ENCODE measurements around the gene SPR. TPM values are rescaled to one million over a fixed set of nuclear protein-coding genes. Genes with fewer than 3 reads are reported as not detected.
A peak's percentile ranks its signal among the peaks of the same experiment; 100 is the strongest.

Gene SPR
- total and polyA plus RNA-seq, 2 of the 13 experiments (the other 11 are each of a cell fraction or from before 2014, with no cell fraction given) = 34.0 to 96.0 TPM

GRCh38 chr2:72915320-72915906 is 28.2 kb downstream of the SPR start (continued):
- TF ChIP-seq MIXL1 (CRISPR knock-in tag; IDR thresholded peaks at IDR 0.05) (no peak), AHDC1 (CRISPR knock-in tag; IDR thresholded peaks at IDR 0.05; ENCODE audit: borderline replicate concordance) (0 out of 2 replicates have a peak, but pooled peaks have one; percentile 1), TP53 (CRISPR knock-in tag; conservative IDR thresholded peaks at IDR 0.05) (no peak), KAT2B (IDR thresholded peaks at IDR 0.05; ENCODE audit: borderline replicate concordance, low read depth, low read length) (no peak), SYNCRIP (IDR thresholded peaks at IDR 0.05; ENCODE audit: insufficient read depth, low read depth, low read length) (no peak), GRHL1 (CRISPR knock-in tag; conservative IDR thresholded peaks at IDR 0.05) (no peak), ZNF605 (CRISPR knock-in tag; IDR thresholded peaks at IDR 0.05) (no peak), ZBTB4 (CRISPR knock-in tag; IDR thresholded peaks at IDR 0.05; ENCODE audit: borderline replicate concordance) (no peak), RARG (CRISPR knock-in tag; IDR thresholded peaks at IDR 0.05; ENCODE audit: low read depth) (no peak), ZNF562 (CRISPR knock-in tag; IDR thresholded peaks at IDR 0.05; ENCODE audit: borderline replicate concordance) (no peak), ATAD3A (CRISPR knock-in tag; IDR thresholded peaks at IDR 0.05) (no peak), NBN (conservative IDR thresholded peaks at IDR 0.05) (no peak), FUBP1 (CRISPR knock-in tag; IDR thresholded peaks at IDR 0.05; ENCODE audit: borderline replicate concordance) (no peak)
